Endothelial cell (in vitro differentiated cells): Measurements from ENCODE around the gene SMPD3. TPM values are rescaled to one million over a fixed set of nuclear protein-coding genes. Genes with fewer than 3 reads are reported as not detected.

ENCODE experiments used
- DNase-seq: peaks from one replicate; pipeline ENCODE4 v3.0.0; 2021; ENCODE audit warnings: low spot score
- H3K27ac Mint-ChIP-seq: one replicate; pipeline ENCODE4 v1.8.0; 2021; ENCODE audit warnings: mixed read lengths, inconsistent platforms; ENCODE audit not compliant: unreplicated experiment
- H3K27me3 Mint-ChIP-seq: one replicate; pipeline ENCODE4 v1.8.0; 2021; ENCODE audit warnings: mild to moderate bottlenecking, moderate library complexity, mixed read lengths, inconsistent platforms; ENCODE audit not compliant: unreplicated experiment
- H3K36me3 Mint-ChIP-seq: one replicate; pipeline ENCODE4 v1.8.0; 2021; ENCODE audit warnings: mild to moderate bottlenecking, low read depth, mixed read lengths, inconsistent platforms; ENCODE audit not compliant: unreplicated experiment
- H3K4me1 Mint-ChIP-seq: one replicate; pipeline ENCODE4 v1.8.0; 2021; ENCODE audit warnings: mild to moderate bottlenecking, mixed read lengths, inconsistent platforms; ENCODE audit not compliant: unreplicated experiment
- H3K4me3 Mint-ChIP-seq: one replicate; pipeline ENCODE4 v1.8.0; 2021; ENCODE audit warnings: mild to moderate bottlenecking, mixed read lengths, inconsistent platforms; ENCODE audit not compliant: unreplicated experiment
- H3K9me3 Mint-ChIP-seq: one replicate; pipeline ENCODE4 v1.8.0; 2021; ENCODE audit warnings: mixed read lengths, inconsistent platforms; ENCODE audit not compliant: unreplicated experiment
- total RNA-seq: library from RNA; stranded (reverse); fragmentation: NEBNext Ultra II Directional; extraction: Animal tissue kit (Norgen Biotek cat#: 25700); gene quantifications from one replicate; pipeline ENCODE4 v1.2.1, GENCODE V29; 2021; ENCODE audit not compliant: unreplicated experiment
- TF ChIP-seq, protein P1 (sequence below): fragments of 200-600 bp; sonication (generic); IDR thresholded peaks from one replicate; pipeline ENCODE4 v1.5.0; 2021; ENCODE audit warnings: antibody characterized with exemption; ENCODE audit not compliant: unreplicated experiment

SMPD3 gene
- total RNA-seq, 1 donor from 2014 or later: not detected

DNA sequence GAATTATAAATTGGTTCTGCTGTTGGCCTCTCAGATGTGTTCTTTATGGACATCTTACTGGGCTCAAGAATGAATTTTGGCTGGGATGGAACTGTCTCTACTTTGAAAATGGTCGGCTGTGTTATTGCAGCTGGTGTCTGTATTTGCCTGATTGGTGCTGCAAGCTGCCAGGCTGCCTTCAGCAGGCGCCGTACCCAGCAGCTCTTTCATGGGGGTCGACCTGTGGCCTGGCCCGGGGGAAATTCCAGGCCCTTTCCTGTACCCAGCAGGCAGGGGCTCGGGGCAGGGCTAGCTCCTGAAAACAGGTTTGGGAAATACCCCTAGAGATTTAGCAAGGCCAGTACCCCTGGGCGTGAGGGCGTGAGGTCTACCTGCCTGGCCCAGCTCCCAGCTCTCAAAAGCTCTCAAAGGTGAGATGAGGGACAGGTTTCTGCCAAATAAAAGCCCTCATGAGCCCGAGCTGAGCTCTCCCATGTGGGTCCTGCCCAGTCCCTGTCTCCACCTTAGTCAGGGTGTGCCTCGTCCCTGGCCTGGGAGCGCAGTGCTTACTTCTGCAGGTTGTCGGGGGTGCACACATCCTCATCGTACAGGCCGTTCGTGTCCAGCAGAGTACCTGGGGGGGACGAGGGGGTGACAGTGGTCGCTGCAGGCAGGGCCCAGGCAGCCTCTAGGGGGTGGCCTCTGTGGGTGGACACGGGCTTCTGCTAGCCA, 85.2 kb downstream of the SMPD3 start:
- Mint-ChIP-seq H3K9me3 (no peaks in the 10 kb centered on the region), H3K27ac (no peak overlapping the region), H3K27me3 (peaks cover 14% of the 10 kb centered on the region), H3K4me1 (peaks cover 2% of the 10 kb centered on the region), H3K36me3 (peaks cover 9% of the 10 kb centered on the region), H3K4me3 (no peak overlapping the region)
- no peak for DNase-seq
- TF ChIP-seq, protein P1, sequence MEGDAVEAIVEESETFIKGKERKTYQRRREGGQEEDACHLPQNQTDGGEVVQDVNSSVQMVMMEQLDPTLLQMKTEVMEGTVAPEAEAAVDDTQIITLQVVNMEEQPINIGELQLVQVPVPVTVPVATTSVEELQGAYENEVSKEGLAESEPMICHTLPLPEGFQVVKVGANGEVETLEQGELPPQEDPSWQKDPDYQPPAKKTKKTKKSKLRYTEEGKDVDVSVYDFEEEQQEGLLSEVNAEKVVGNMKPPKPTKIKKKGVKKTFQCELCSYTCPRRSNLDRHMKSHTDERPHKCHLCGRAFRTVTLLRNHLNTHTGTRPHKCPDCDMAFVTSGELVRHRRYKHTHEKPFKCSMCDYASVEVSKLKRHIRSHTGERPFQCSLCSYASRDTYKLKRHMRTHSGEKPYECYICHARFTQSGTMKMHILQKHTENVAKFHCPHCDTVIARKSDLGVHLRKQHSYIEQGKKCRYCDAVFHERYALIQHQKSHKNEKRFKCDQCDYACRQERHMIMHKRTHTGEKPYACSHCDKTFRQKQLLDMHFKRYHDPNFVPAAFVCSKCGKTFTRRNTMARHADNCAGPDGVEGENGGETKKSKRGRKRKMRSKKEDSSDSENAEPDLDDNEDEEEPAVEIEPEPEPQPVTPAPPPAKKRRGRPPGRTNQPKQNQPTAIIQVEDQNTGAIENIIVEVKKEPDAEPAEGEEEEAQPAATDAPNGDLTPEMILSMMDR: no peak

DNA sequence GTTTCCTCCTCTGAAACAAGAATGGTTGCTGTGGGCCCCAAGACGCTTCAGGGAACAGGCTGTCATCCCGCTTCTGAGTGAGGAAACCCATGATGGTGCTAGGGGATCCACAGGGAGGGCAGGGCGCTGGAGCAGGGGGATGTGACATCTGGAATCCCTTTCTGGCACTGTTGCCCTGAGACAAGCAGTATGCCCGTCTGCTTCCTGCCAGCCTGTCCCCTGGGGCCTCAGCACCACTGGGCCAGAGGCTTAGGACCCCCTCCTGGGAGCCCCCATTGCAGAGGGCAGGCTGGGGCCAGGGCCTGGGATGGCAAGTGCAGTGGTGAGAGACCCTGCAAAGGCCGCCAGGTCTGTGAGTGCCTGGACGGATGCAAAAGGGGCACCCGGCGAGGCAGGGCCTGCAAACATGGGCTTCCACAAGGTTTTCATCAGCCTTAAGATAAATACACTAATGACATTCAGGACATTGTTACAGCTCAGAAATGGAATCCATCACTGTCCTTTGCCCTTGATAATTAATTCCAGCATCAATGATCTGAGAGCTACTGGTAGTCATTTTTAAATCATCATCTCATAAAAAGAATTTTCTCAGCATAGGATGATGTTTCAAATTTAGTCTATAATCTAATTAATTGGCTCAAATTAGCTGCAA, 85.9 kb downstream of the SMPD3 start:
- no peak overlapping the region for H3K4me3 Mint-ChIP-seq
- DNase-seq: no peak
- H3K27ac Mint-ChIP-seq: no peak overlapping the region
- TF ChIP-seq, protein P1: no peak
- peaks cover 10% of the 10 kb centered on the region for H3K36me3 Mint-ChIP-seq
- peaks cover 2% of the 10 kb centered on the region for H3K4me1 Mint-ChIP-seq
- peaks cover 14% of the 10 kb centered on the region for H3K27me3 Mint-ChIP-seq
- H3K9me3 Mint-ChIP-seq: no peaks in the 10 kb centered on the region

DNA sequence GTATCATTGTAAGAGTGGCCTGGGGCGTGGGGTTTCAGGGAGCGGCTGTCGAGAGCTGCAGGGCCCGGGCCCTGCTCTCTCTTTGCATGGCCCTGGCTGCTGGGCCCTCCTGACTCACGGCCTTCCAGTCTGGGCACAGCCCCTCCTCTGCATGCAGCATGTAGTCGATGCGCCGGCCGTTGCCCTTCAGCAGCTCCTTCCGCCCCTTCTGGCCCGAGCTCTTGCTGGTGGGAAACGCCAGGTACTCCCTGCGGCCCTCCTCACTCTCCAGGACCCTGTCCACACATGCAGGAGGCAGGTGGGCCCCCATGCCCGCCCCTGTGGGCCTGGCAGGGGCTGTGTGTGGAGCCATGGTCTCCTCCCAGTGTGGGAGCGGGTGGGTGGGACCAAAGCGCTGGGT, 86.8 kb downstream of the SMPD3 start:
- no peaks in the 10 kb centered on the region for H3K9me3 Mint-ChIP-seq
- TF ChIP-seq, protein P1: no peak
- H3K27ac Mint-ChIP-seq: no peak overlapping the region
- no peak for DNase-seq
- H3K4me3 Mint-ChIP-seq: no peak overlapping the region
- H3K27me3 Mint-ChIP-seq: peaks cover 9% of the 10 kb centered on the region
- H3K36me3 Mint-ChIP-seq: peaks cover 10% of the 10 kb centered on the region
- H3K4me1 Mint-ChIP-seq: peaks cover 6% of the 10 kb centered on the region

DNA sequence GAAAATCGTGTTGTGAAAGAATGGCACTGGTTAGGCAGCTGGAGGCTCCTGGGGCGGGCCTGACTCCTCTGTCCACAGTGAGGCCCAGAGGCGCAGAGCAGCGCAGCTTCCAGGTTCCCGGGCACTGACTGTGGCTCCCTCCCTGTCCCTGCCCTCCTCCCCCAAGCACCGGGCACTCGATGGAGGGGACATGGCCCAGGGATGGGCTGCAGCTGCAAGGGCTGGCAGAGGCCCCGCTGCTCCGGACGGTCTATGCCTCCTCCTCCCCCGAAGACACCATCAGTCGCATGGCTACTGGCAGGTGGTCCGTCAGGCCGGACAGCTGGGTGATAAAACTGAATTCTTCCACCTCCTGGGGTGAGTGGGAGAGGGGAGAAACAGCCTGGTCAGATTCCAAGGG, 87.4 kb downstream of the SMPD3 start:
- Mint-ChIP-seq H3K4me3 (no peak overlapping the region), H3K27me3 (peaks cover 9% of the 10 kb centered on the region), H3K27ac (no peak overlapping the region), H3K9me3 (no peaks in the 10 kb centered on the region), H3K4me1 (peaks cover 10% of the 10 kb centered on the region), H3K36me3 (peaks cover 10% of the 10 kb centered on the region)
- TF ChIP-seq, protein P1: no peak
- no peak for DNase-seq

DNA sequence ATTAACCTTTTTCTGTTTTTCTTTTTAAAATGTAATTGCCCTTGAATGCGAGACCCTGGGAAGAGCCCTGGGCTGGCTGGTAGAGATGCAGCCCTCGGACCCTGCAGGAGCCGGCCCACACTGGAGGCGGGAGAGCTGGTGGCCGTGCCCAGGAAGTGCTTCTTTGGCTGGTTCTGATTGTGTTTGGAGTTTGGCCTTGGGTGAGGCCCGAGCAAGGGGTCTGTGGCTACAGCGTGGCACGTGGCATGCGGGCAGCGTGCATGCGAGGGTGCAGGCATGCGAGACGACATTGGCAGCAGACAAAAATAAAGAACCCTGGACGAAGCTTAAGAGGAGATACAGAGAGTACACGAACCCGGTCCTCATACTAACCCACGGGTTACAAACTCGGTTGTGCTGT, 87.8 kb downstream of the SMPD3 start:
- no peaks in the 10 kb centered on the region for H3K9me3 Mint-ChIP-seq
- H3K4me1 Mint-ChIP-seq: peaks cover 11% of the 10 kb centered on the region
- DNase-seq: no peak
- H3K27me3 Mint-ChIP-seq: peaks cover 9% of the 10 kb centered on the region
- H3K36me3 Mint-ChIP-seq: peaks cover 10% of the 10 kb centered on the region
- TF ChIP-seq, protein P1: no peak
- no peak overlapping the region for H3K27ac Mint-ChIP-seq
- peak overlapping the region; percentile 22 for H3K4me3 Mint-ChIP-seq
